SK-N-MC (cell line): ENCODE measurements around the gene RTN4.
"Not testable (repeated sequence)": the region's sequence is repeated elsewhere in the genome, so short reads cannot be mapped to it uniquely, and the experiment has no call there.

Experiments
- DNase-seq: peaks from one replicate; pipeline ENCODE4 v3.0.0-alpha.2; 2011; ENCODE audit warnings: low read depth, low spot score
- H3K27ac ChIP-seq: fragments of 200-600 bp; sonication (generic); 2 replicates; pipeline ENCODE4 v1.5.1; 2016; ENCODE audit warnings: mixed run types
- H3K36me3 ChIP-seq: fragments of 200-600 bp; sonication (generic); 2 replicates; pipeline ENCODE4 v1.6.1; 2017; ENCODE audit warnings: antibody characterized with exemption, low read length, mixed read lengths; ENCODE audit not compliant: insufficient read depth
- H3K4me3 ChIP-seq: fragments of 200-600 bp; sonication (generic); 2 replicates; pipeline ENCODE4 v1.5.1; 2016
- H3K9ac ChIP-seq: fragments of 200-600 bp; sonication (generic); 2 replicates; pipeline ENCODE4 v1.8.0; 2017; ENCODE audit warnings: mixed run types, mixed read lengths; ENCODE audit not compliant: insufficient read length
- H3K9me3 ChIP-seq: fragments of 200-600 bp; sonication (generic); 2 replicates; pipeline ENCODE4 v1.6.1; 2017; ENCODE audit warnings: low read depth, mild to moderate bottlenecking, antibody characterized with exemption, low read length, moderate library complexity, mixed read lengths
- EZH2 ChIP-seq: fragments of 200-600 bp; sonication (generic); IDR thresholded peaks from one replicate; pipeline ENCODE4 v1.6.1; 2017; ENCODE audit warnings: antibody characterized with exemption
- FOXP2 ChIP-seq: optimal IDR thresholded peaks from 2 replicates; pipeline ENCODE3; 2011; ENCODE audit warnings: mild to moderate bottlenecking, moderate library complexity; ENCODE audit not compliant: insufficient read depth; ENCODE audit errors: extremely low read length, control extremely low read depth
- POLR2AphosphoS5 ChIP-seq: IDR thresholded peaks from 2 replicates; pipeline ENCODE4 v1.6.1; 2012; ENCODE audit warnings: mild to moderate bottlenecking, low read depth, low read length, borderline replicate concordance

The RTN4 gene

DNA sequence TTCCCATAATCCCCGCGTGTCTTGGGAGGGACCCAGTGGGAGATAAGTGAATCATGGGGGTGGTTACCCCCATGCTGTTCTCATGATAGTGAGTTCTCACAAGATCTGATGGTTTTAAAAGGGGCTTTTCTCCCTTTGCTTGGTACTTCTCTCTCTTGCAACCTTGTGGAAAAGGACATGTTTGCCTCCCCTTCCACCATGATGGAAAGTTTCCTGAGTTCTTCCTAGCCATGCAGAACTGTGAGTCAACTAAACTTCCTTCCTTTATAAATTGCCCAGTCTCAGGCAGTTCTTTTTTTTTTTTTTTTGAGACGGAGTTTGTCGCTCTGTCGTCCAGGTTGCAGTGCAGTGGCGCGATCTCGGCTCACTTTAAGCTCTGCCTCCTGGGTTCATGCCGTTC is 26.5 kb upstream of the RTN4 start:
- no peak overlapping the region for H3K4me3 ChIP-seq
- no peak for DNase-seq
- H3K9ac ChIP-seq: no peak overlapping the region
- no peak overlapping the region for H3K27ac ChIP-seq
- TF ChIP-seq EZH2 (no peak), FOXP2 (no peak), POLR2AphosphoS5 (no peak)
- 0 out of 2 replicates have a peak, but pooled peaks cover 5% of the 10 kb centered on the region for H3K9me3 ChIP-seq
- no peaks in the 10 kb centered on the region for H3K36me3 ChIP-seq

DNA sequence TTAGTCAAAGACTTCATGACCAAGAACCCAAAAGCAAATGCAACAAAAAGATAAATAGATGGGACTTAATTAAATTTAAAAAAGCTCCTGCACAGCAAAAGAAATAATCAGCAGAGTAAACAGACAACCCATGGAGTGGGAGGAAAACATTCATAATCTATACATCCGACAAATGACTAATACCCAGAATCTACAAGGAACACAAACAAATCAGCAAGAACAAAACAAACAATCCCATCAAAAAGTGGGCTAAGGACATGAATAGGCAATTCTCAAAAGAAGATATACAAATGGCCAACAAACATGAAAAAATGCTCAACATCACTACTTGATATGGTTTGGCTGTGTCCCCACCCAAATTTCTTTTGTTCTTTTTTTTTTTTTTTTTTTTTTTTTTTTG is 25.8 kb upstream of the RTN4 start:
- not testable (repeated sequence) for H3K36me3 ChIP-seq, H3K27ac ChIP-seq, H3K9me3 ChIP-seq, DNase-seq, H3K9ac ChIP-seq, H3K4me3 ChIP-seq

- H3K9ac ChIP-seq: no peak overlapping the region
- no peak for TF ChIP-seq EZH2
- no peak for TF ChIP-seq POLR2AphosphoS5
- TF ChIP-seq FOXP2: no peak
- no peaks in the 10 kb centered on the region for H3K36me3 ChIP-seq
Observed at GRCh38 chr2:55073000-55073983, 23.0 kb upstream of the RTN4 start.

DNA sequence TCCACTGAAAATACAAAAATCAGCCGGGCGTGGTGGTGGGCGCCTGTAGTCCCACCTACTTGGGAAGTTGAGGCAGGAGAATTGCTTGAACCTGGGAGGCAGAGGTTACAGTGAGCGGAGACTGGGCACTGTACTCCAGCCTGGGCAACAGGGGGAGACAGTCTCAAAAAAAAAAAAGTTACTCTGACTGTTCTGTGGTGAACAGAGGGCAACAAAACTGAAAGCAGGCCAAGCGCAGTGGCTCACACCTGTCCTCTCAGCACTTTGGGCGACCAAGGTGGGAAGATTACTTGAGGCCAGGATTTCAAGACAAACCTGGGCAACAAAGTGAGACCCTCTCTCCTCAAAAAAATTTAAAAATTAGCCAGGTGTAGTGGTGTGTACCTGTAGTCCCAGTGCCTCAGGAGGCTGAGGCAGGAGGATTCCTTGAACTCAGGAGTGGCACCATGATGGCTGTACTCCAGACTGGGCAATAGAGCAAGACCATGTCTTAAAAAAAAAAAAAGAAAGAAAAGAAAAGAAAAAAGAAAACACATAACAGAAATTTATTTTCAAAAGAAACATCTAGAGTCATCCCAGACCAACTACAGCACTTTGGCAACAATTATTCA is 13.6 kb upstream of the RTN4 start:
- no peaks in the 10 kb centered on the region for H3K9me3 ChIP-seq
- H3K36me3 ChIP-seq: no peaks in the 10 kb centered on the region
- no peak overlapping the region for H3K27ac ChIP-seq
- H3K4me3 ChIP-seq: no peak overlapping the region
- H3K9ac ChIP-seq: no peak overlapping the region
- no peak for DNase-seq
- no peak for TF ChIP-seq EZH2
- no peak for TF ChIP-seq FOXP2
- TF ChIP-seq POLR2AphosphoS5: no peak

More at GRCh38 chr2:55073000-55073983, 23.0 kb upstream of the RTN4 start:
- Histone ChIP-seq H3K9me3 (no peaks in the 10 kb centered on the region), H3K4me3 (peak overlapping the region; percentile 64), H3K27ac (peak overlapping the region; percentile 82)
- peak; percentile 57 for DNase-seq

DNA sequence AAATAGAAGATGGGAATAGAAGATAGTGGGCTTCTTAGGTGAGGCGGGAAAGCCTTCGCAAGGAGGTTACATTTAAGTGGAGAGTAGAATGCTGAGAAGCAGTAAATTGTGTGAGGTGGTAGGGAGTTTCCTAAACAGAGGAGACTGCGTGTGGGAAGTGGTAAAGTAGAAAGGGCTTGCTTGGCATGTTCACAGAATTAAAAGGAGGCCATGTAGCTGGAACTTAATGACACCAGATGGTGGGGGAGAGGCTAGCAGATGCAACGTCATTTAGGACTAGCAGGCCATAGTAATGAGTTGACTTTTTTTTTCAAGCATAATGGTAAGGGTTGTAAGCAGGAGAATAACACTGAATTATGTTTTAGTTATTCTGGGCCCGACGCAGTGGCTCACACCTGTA is 13.0 kb upstream of the RTN4 start:
- Histone ChIP-seq H3K27ac (no peak overlapping the region), H3K36me3 (no peaks in the 10 kb centered on the region), H3K9me3 (no peaks in the 10 kb centered on the region), H3K9ac (no peak overlapping the region), H3K4me3 (no peak overlapping the region)
- no peak for TF ChIP-seq POLR2AphosphoS5
- TF ChIP-seq EZH2: no peak
- TF ChIP-seq FOXP2: no peak
- no peak for DNase-seq

DNA sequence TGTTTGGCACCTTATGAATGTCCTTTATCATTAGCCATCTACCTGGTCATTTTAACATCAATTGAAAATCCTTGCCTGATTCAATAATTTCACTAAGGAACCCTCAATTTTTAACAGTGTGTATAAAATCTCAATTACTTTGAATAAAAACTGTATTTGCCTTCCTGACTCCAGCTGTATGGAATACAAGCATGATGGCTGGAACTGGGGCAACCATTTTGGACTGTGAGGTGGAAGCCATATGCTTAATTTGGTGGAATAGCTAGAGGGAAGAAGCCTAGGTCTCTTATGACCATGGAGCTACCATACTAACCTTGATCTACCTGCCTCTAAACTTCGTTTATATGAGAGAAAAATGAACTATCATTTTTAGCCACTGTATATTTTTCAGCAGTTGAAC is 12.5 kb upstream of the RTN4 start:
- TF ChIP-seq FOXP2 (no peak), POLR2AphosphoS5 (no peak), EZH2 (no peak)
- no peaks in the 10 kb centered on the region for H3K9me3 ChIP-seq
- no peak overlapping the region for H3K27ac ChIP-seq
- no peak for DNase-seq
- H3K9ac ChIP-seq: no peak overlapping the region
- no peak overlapping the region for H3K4me3 ChIP-seq
- no peaks in the 10 kb centered on the region for H3K36me3 ChIP-seq

- H3K27ac ChIP-seq: no peak overlapping the region
- no peak overlapping the region for H3K9ac ChIP-seq
- no peaks in the 10 kb centered on the region for H3K9me3 ChIP-seq
- H3K36me3 ChIP-seq: no peaks in the 10 kb centered on the region
- H3K4me3 ChIP-seq: no peak overlapping the region
- DNase-seq: no peak
- TF ChIP-seq FOXP2 (no peak), EZH2 (no peak), POLR2AphosphoS5 (no peak)
Observed at GRCh38 chr2:55061523-55062344, 11.5 kb upstream of the RTN4 start.

GRCh38 chr2:55059793-55060192 is 9.5 kb upstream of the RTN4 start:
- H3K9me3 ChIP-seq: no peaks in the 10 kb centered on the region
- DNase-seq: no peak
- H3K9ac ChIP-seq: no peak overlapping the region
- no peak overlapping the region for H3K4me3 ChIP-seq
- H3K36me3 ChIP-seq: no peaks in the 10 kb centered on the region
- H3K27ac ChIP-seq: no peak overlapping the region
- TF ChIP-seq EZH2 (no peak), FOXP2 (no peak), POLR2AphosphoS5 (no peak)
